GM13977 (cell line): ENCODE measurements around the gene OR51A4.

Source experiments
- DNase-seq: peaks from one replicate; pipeline ENCODE4 v3.0.0; 2012; ENCODE audit warnings: low spot score
- in situ Hi-C: fragments of 300-500 bp; cut with MboI; formaldehyde crosslinking; loops from one replicate; pipeline ENCODE4 v1.12.0; 2022; ENCODE audit warnings: low sequenced_read_pairs, low pct_unique_long_range_greater_than_20kb, mixed read lengths, inconsistent platforms; ENCODE audit not compliant: unreplicated experiment
- TF ChIP-seq, protein P1 (sequence below): IDR thresholded peaks from 2 replicates; pipeline ENCODE4 v1.5.1; 2012; ENCODE audit warnings: mild to moderate bottlenecking, control low read depth; ENCODE audit not compliant: insufficient read depth; ENCODE audit errors: extremely low read depth, missing control alignments

OR51A4 gene

DNA sequence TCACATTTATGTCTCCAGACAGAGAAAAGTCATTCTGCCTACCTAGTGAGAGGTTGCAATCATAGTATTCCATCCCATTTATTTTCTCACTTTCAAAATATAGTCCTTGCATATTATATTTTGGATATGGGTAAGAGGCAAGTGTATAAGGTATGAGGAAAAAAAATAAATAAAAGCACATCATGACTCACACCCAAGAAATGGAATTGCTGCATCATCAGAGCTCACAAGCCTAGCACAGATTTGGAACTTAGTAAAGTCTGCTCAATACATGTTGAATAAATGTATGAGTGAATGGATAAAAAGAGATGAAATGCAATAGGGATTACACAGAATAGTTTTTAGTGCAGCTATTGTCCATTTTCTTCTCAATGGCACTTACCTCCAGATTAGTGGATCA, 20.8 kb downstream of the OR51A4 start:
- in situ Hi-C loops = no loop called here
- DNase-seq = no peak
- TF ChIP-seq, protein P1, sequence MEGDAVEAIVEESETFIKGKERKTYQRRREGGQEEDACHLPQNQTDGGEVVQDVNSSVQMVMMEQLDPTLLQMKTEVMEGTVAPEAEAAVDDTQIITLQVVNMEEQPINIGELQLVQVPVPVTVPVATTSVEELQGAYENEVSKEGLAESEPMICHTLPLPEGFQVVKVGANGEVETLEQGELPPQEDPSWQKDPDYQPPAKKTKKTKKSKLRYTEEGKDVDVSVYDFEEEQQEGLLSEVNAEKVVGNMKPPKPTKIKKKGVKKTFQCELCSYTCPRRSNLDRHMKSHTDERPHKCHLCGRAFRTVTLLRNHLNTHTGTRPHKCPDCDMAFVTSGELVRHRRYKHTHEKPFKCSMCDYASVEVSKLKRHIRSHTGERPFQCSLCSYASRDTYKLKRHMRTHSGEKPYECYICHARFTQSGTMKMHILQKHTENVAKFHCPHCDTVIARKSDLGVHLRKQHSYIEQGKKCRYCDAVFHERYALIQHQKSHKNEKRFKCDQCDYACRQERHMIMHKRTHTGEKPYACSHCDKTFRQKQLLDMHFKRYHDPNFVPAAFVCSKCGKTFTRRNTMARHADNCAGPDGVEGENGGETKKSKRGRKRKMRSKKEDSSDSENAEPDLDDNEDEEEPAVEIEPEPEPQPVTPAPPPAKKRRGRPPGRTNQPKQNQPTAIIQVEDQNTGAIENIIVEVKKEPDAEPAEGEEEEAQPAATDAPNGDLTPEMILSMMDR = no peak

DNA sequence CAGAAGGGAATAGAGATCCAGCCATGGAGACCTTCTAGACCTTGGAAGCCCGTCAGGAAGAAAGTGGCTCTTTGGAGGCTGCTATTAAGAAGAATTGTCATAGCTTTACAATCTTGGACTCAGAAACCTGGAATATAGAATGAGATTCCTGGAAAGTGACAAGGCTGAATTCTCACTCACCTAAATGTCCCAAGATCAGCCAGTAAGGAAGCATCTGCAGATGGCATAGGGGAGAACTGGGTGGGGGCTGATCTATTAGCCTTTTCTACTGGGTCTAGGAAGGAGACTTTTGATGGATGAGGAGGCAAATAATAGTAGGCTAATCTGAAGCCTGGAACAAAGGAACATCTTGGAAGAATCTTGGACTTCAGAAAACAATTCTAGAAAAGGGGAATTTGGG, 23.2 kb downstream of the OR51A4 start, which contains the start of gene OR51G1:
Gene OR51G1, minus strand, starts transcription at position 101 of the 400 bp plus-strand sequence. Its CDS starts 0 bp downstream, at position 101.
- TF ChIP-seq, protein P1 = no peak
- in situ Hi-C loops = no loop called here
- no peak for DNase-seq

- in situ Hi-C loops = no loop called here
These were observed 25.1 kb downstream of the OR51A4 start for GRCh38 chr11:4922304-4922703.

GRCh38 chr11:4921796-4922195, 25.6 kb downstream of the OR51A4 start:
- in situ Hi-C loops = no loop called here
- no peak for DNase-seq
- TF ChIP-seq, protein P1 = no peak

More at GRCh38 chr11:4922304-4922703, 25.1 kb downstream of the OR51A4 start:
- DNase-seq = no peak
- TF ChIP-seq, protein P1 = no peak

- no peak for DNase-seq
- TF ChIP-seq, protein P1 = no peak
- in situ Hi-C loops = no loop called here
These were observed 28.2 kb downstream of the OR51A4 start, which contains the start of gene OR51G2 for GRCh38 chr11:4919250-4919649. TSS of gene OR51G2 (minus strand) at chr11:4919350. CDS start at chr11:4915663, 3,687 bp downstream.

GRCh38 chr11:4916581-4916980, 30.8 kb downstream of the OR51A4 start:
- in situ Hi-C loops = no loop called here
- DNase-seq = no peak
- TF ChIP-seq, protein P1 = no peak
